Naive thymus-derived CD4-positive, alpha-beta T cell (primary cell): ENCODE data around the gene LMX1A. TPM values are rescaled to one million over a fixed set of nuclear protein-coding genes. Genes with fewer than 3 reads are reported as not detected.

ENCODE experiments used
- ATAC-seq: fragments of 150-1000 bp; cut with Tn5 transposase; 2 replicates; pipeline ENCODE4 v1.10.0; 2021; ENCODE audit warnings: mild to moderate bottlenecking, moderate library complexity
- CTCF ChIA-PET: fragments of 350-600 bp; sonication (Branson Sonifier 250); formaldehyde crosslinking; loops from one replicate; lab custom pipeline; 2021; ENCODE audit warnings: antibody characterized with exemption; lab: Charles Lee
- POLR2A ChIA-PET: fragments of 350-600 bp; sonication (Branson Sonifier 250); formaldehyde crosslinking; loops from one replicate; lab custom pipeline; 2021; ENCODE audit warnings: antibody characterized with exemption, inconsistent platforms; lab: Charles Lee
- DNase-seq, 9 donors: peaks; one replicate each; pipeline versions ENCODE4 v3.0.0 to v3.0.0-alpha.2; 2020 to 2022; ENCODE audit warnings: mixed read lengths in 1 of 9
- H3K27ac ChIP-seq: one replicate; pipeline ENCODE4 v1.7.0; 2013; ENCODE audit warnings: mild to moderate bottlenecking, low read depth, low read length, moderate library complexity
- H3K27me3 ChIP-seq, 2 donors: one replicate each; pipeline ENCODE4 v1.7.0; 2013; ENCODE audit warnings: low read length in 2 of 2, mild to moderate bottlenecking in 2 of 2, moderate library complexity in 2 of 2; ENCODE audit not compliant: control insufficient read depth in 2 of 2, insufficient read depth in 2 of 2
- H3K36me3 ChIP-seq, 3 experiments: 1 replicate in 2 of 3; 2 replicates in 1 of 3; pipeline ENCODE4 v1.7.0; 2013; ENCODE audit warnings: low read length in 3 of 3, mild to moderate bottlenecking in 3 of 3, moderate library complexity in 1 of 3; ENCODE audit not compliant: insufficient read depth in 3 of 3, control insufficient read depth in 2 of 3
- H3K4me1 ChIP-seq, 2 donors: one replicate each; pipeline ENCODE4 v1.7.0; 2013; ENCODE audit warnings: low read length in 2 of 2, mild to moderate bottlenecking in 2 of 2, moderate library complexity in 1 of 2; ENCODE audit not compliant: control insufficient read depth in 2 of 2, insufficient read depth in 2 of 2
- H3K4me3 ChIP-seq: 2 replicates; pipeline ENCODE4 v1.7.0; 2013; ENCODE audit warnings: mild to moderate bottlenecking, low read length
- H3K9me3 ChIP-seq, 3 experiments: 1 replicate in 2 of 3; 2 replicates in 1 of 3; pipeline ENCODE4 v1.7.0; 2013; ENCODE audit warnings: low read length in 3 of 3; ENCODE audit not compliant: control insufficient read depth in 2 of 3
- H3K27ac Mint-ChIP-seq, 9 donors: one replicate each; pipeline ENCODE4 v1.8.0; 2020 to 2022; ENCODE audit warnings: mixed read lengths in 9 of 9, mild to moderate bottlenecking in 8 of 9, moderate library complexity in 5 of 9, inconsistent platforms in 2 of 9
- H3K27me3 Mint-ChIP-seq, 5 donors: one replicate each; pipeline ENCODE4 v1.8.0; 2021 to 2022; ENCODE audit warnings: mixed read lengths in 5 of 5, mild to moderate bottlenecking in 1 of 5
- H3K36me3 Mint-ChIP-seq, 5 donors: one replicate each; pipeline ENCODE4 v1.8.0; 2020 to 2022; ENCODE audit warnings: mixed read lengths in 5 of 5, mild to moderate bottlenecking in 3 of 5, inconsistent platforms in 1 of 5
- H3K4me1 Mint-ChIP-seq, 7 donors: one replicate each; pipeline ENCODE4 v1.8.0; 2020 to 2022; ENCODE audit warnings: mixed read lengths in 7 of 7, mild to moderate bottlenecking in 3 of 7, inconsistent platforms in 1 of 7
- H3K4me3 Mint-ChIP-seq, 10 donors: one replicate each; pipeline ENCODE4 v1.8.0; 2020 to 2022; ENCODE audit warnings: mild to moderate bottlenecking in 10 of 10, mixed read lengths in 10 of 10, moderate library complexity in 6 of 10, inconsistent platforms in 2 of 10
- H3K9me3 Mint-ChIP-seq, 11 donors: one replicate each; pipeline ENCODE4 v1.8.0; 2020 to 2022; ENCODE audit warnings: mixed read lengths in 11 of 11, mild to moderate bottlenecking in 4 of 11, inconsistent platforms in 1 of 11, moderate library complexity in 1 of 11
- intact Hi-C, 2 donors: fragments of 100-400 bp; cut with micrococcal nuclease; formaldehyde crosslinking; loops; one replicate each; pipeline ENCODE4 v1.15.1; 2023
- polyA plus RNA-seq, 2 donors: library from polyadenylated mRNA; unstranded; fragments of 300-500 nt; fragmentation: Illumina TruSeq; gene quantifications; one replicate each; pipeline ENCODE4 v1.2.3, GENCODE V29; 2021
- total RNA-seq, 6 experiments: library from RNA in 5 of 6; stranded (reverse) in 5 of 6; gene quantifications; 1 replicate in 5 of 6; 2 replicates in 1 of 6; pipeline ENCODE4 v1.2.3 and lab custom pipeline; 2021 to 2026

Gene LMX1A
- total and polyA plus RNA-seq, 7 experiments from 2014 or later, result not detected

GRCh38 chr1:165287781-165288180 is 68.7 kb downstream of the LMX1A start:
- ATAC-seq, result no peak
- Histone ChIP-seq H3K9me3 (no peaks in the 10 kb centered on the region), H3K27me3 (no peaks in the 10 kb centered on the region), H3K4me3 (no peak overlapping the region), H3K36me3 (no peaks in the 10 kb centered on the region), H3K4me1 (no peaks in the 10 kb centered on the region), H3K27ac (no peak overlapping the region)
- ChIA-PET POLR2A (no interaction called here), CTCF (no interaction called here)
- H3K4me1 Mint-ChIP-seq, result no peaks in the 10 kb centered on the region
- peaks cover 11 to 73% (median 35%) of the 10 kb centered on the region in 5 donors for H3K27me3 Mint-ChIP-seq
- H3K4me3 Mint-ChIP-seq, result no peak overlapping the region
- no peak overlapping the region for H3K27ac Mint-ChIP-seq
- H3K9me3 Mint-ChIP-seq, result peaks cover 0 to 3% (median 0%) of the 10 kb centered on the region in 11 donors
- H3K36me3 Mint-ChIP-seq, result no peaks in the 10 kb centered on the region
- intact Hi-C loops, result no loop called here
- DNase-seq, result no peak

GRCh38 chr1:165287329-165287728 is 69.2 kb downstream of the LMX1A start:
- no peaks in the 10 kb centered on the region for H3K27me3 ChIP-seq
- ChIA-PET CTCF (no interaction called here), POLR2A (no interaction called here)
- Mint-ChIP-seq H3K27me3 (peaks cover 11 to 76% (median 39%) of the 10 kb centered on the region in 5 donors), H3K4me3 (no peak overlapping the region), H3K9me3 (peaks cover 0 to 3% (median 0%) of the 10 kb centered on the region in 11 donors), H3K36me3 (no peaks in the 10 kb centered on the region), H3K4me1 (no peaks in the 10 kb centered on the region), H3K27ac (no peak overlapping the region)
- intact Hi-C loops, result no loop called here
- H3K9me3 ChIP-seq, result no peaks in the 10 kb centered on the region
- H3K36me3 ChIP-seq, result no peaks in the 10 kb centered on the region
- H3K4me3 ChIP-seq, result no peak overlapping the region
- DNase-seq (no peak), ATAC-seq (no peak)
- no peak overlapping the region for H3K27ac ChIP-seq
- no peaks in the 10 kb centered on the region for H3K4me1 ChIP-seq

- Histone ChIP-seq H3K27me3 (no peaks in the 10 kb centered on the region), H3K4me1 (no peaks in the 10 kb centered on the region), H3K36me3 (no peaks in the 10 kb centered on the region), H3K27ac (no peak overlapping the region), H3K9me3 (no peaks in the 10 kb centered on the region), H3K4me3 (no peak overlapping the region)
- Mint-ChIP-seq H3K4me3 (no peak overlapping the region), H3K36me3 (no peaks in the 10 kb centered on the region), H3K9me3 (peaks cover 0 to 3% (median 0%) of the 10 kb centered on the region in 11 donors), H3K4me1 (no peaks in the 10 kb centered on the region), H3K27ac (no peak overlapping the region), H3K27me3 (peaks cover 13 to 67% (median 42%) of the 10 kb centered on the region in 5 donors)
- CTCF ChIA-PET, result no interaction called here
- POLR2A ChIA-PET, result no interaction called here
- ATAC-seq, result no peak
- DNase-seq, result no peak
- intact Hi-C loops, result no loop called here
Measured at GRCh38 chr1:165284454-165284853, 72.1 kb downstream of the LMX1A start.

- intact Hi-C loops, result no loop called here
- no peaks in the 10 kb centered on the region for H3K4me1 ChIP-seq
- H3K4me3 Mint-ChIP-seq, result no peak overlapping the region
Measured at GRCh38 chr1:165281207-165281901, 75.2 kb downstream of the LMX1A start.

GRCh38 chr1:165279882-165280281 is 76.6 kb downstream of the LMX1A start:
- H3K4me1 ChIP-seq, result no peaks in the 10 kb centered on the region
- H3K9me3 Mint-ChIP-seq, result peaks cover 0 to 3% (median 0%) of the 10 kb centered on the region in 11 donors
- intact Hi-C loops, result no loop called here
- no peak overlapping the region for H3K4me3 Mint-ChIP-seq
- no peaks in the 10 kb centered on the region for H3K36me3 Mint-ChIP-seq
- no peaks in the 10 kb centered on the region for H3K27me3 ChIP-seq
- H3K27ac ChIP-seq, result no peak overlapping the region
- H3K9me3 ChIP-seq, result no peaks in the 10 kb centered on the region
- H3K4me1 Mint-ChIP-seq, result no peaks in the 10 kb centered on the region
- ATAC-seq (no peak), DNase-seq (no peak)
- no peaks in the 10 kb centered on the region for H3K36me3 ChIP-seq
- H3K27ac Mint-ChIP-seq, result no peak overlapping the region
- ChIA-PET POLR2A (no interaction called here), CTCF (no interaction called here)
- H3K4me3 ChIP-seq, result no peak overlapping the region
- H3K27me3 Mint-ChIP-seq, result peaks cover 2 to 39% (median 21%) of the 10 kb centered on the region in 5 donors

More at GRCh38 chr1:165281207-165281901, 75.2 kb downstream of the LMX1A start:
- H3K4me3 ChIP-seq, result no peak overlapping the region
- no peak overlapping the region for H3K27ac ChIP-seq
- no peaks in the 10 kb centered on the region for H3K36me3 ChIP-seq
- no peaks in the 10 kb centered on the region for H3K4me1 Mint-ChIP-seq
- no peaks in the 10 kb centered on the region for H3K36me3 Mint-ChIP-seq
- ChIA-PET POLR2A (no interaction called here), CTCF (no interaction called here)
- peaks cover 2 to 50% (median 32%) of the 10 kb centered on the region in 5 donors for H3K27me3 Mint-ChIP-seq
- H3K27me3 ChIP-seq, result no peaks in the 10 kb centered on the region
- H3K9me3 ChIP-seq, result no peaks in the 10 kb centered on the region
- peaks cover 0 to 3% (median 0%) of the 10 kb centered on the region in 11 donors for H3K9me3 Mint-ChIP-seq
- ATAC-seq, result no peak
- no peak overlapping the region for H3K27ac Mint-ChIP-seq
- DNase-seq, result no peak

DNA sequence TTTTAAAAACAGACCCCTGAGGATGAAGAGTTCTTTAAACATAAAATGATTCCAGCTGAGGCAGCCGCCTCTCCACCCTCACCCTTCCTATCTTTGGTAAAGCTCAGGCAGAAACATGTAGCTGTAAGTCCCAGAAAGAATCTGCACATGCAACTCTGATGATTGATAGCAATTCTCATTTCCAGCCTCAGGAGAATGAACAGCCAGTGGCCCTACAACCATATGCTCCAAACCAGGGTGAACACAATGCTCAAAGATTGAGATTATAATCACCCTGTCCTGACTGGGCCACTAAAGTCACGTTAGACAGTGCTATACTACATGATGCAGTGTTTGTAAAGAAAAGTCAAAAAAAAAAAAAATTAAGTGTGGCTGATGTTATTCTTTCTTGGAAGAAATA is 80.2 kb downstream of the LMX1A start:
- ChIA-PET POLR2A (no interaction called here), CTCF (no interaction called here)
- intact Hi-C loops, result no loop called here
- Histone ChIP-seq H3K27ac (no peak overlapping the region), H3K9me3 (no peaks in the 10 kb centered on the region), H3K4me3 (no peak overlapping the region), H3K27me3 (no peaks in the 10 kb centered on the region), H3K4me1 (no peaks in the 10 kb centered on the region), H3K36me3 (no peaks in the 10 kb centered on the region)
- DNase-seq (no peak), ATAC-seq (no peak)
- Mint-ChIP-seq H3K9me3 (peaks cover 0 to 3% (median 0%) of the 10 kb centered on the region in 11 donors), H3K27ac (no peak overlapping the region), H3K36me3 (no peaks in the 10 kb centered on the region), H3K4me3 (no peak overlapping the region), H3K27me3 (peaks cover 1 to 17% (median 7%) of the 10 kb centered on the region in 5 donors), H3K4me1 (no peaks in the 10 kb centered on the region)
